HL-60 (cell line): Measurements from ENCODE around the gene SHC2.

ENCODE experiments used
- CTCF ChIP-seq: IDR thresholded peaks from one replicate; pipeline ENCODE4 v1.5.1; 2011; ENCODE audit warnings: low read length, control low read depth, inconsistent platforms; ENCODE audit not compliant: insufficient read depth
- GABPA ChIP-seq: IDR thresholded peaks from 2 replicates; pipeline ENCODE4 v1.6.1; 2012; ENCODE audit warnings: low read depth
- POLR2AphosphoS5 ChIP-seq: IDR thresholded peaks from 2 replicates; pipeline ENCODE4 v1.6.1; 2012; ENCODE audit warnings: low read depth
- REST ChIP-seq: IDR thresholded peaks from 2 replicates; pipeline ENCODE4 v1.6.1; 2012; ENCODE audit warnings: low read depth; ENCODE audit not compliant: insufficient replicate concordance
- SPI1 ChIP-seq: IDR thresholded peaks from 2 replicates; pipeline ENCODE4 v1.6.1; 2012; ENCODE audit warnings: low read depth, mild to moderate bottlenecking, borderline replicate concordance

- TF ChIP-seq CTCF: no peak
- TF ChIP-seq POLR2AphosphoS5: no peak
- TF ChIP-seq GABPA: no peak
- no peak for TF ChIP-seq REST
- no peak for TF ChIP-seq SPI1
These were observed 51.2 kb downstream of the SHC2 start for GRCh38 chr19:409516-410242.
